ENCODE measurements around the gene ASH1L. TPM values are rescaled to one million over a fixed set of nuclear protein-coding genes. Genes with fewer than 3 reads are reported as not detected.

The ASH1L gene
- total RNA-seq, 1 donor from 2014 or later, result 39.5 TPM

- H3K36me3 Mint-ChIP-seq (ENCODE audit: low read depth), result peaks cover 22% of the 10 kb centered on the region
- no peaks in the 10 kb centered on the region for H3K27me3 Mint-ChIP-seq (ENCODE audit: low read depth)
- no peaks in the 10 kb centered on the region for H3K9me3 Mint-ChIP-seq
- H3K4me1 Mint-ChIP-seq (ENCODE audit: low read depth), result peaks cover 14% of the 10 kb centered on the region
- H3K27ac Mint-ChIP-seq, result no peak overlapping the region
- no peak for DNase-seq (ENCODE audit: low spot score)
- H3K4me3 Mint-ChIP-seq (ENCODE audit: low read depth), result no peak overlapping the region
- intact Hi-C loops (cut with micrococcal nuclease), result no loop called here
Observed at GRCh38 chr1:155326631-155327037, 236.0 kb downstream of the ASH1L start.

GRCh38 chr1:155326020-155326526 lies 236.5 kb downstream of the ASH1L start:
- Mint-ChIP-seq H3K9me3 (no peaks in the 10 kb centered on the region), H3K36me3 (ENCODE audit: low read depth) (peaks cover 17% of the 10 kb centered on the region), H3K4me3 (ENCODE audit: low read depth) (peak overlapping the region; percentile 68), H3K27ac (peak overlapping the region; percentile 37), H3K27me3 (ENCODE audit: low read depth) (no peaks in the 10 kb centered on the region), H3K4me1 (ENCODE audit: low read depth) (peaks cover 16% of the 10 kb centered on the region)
- no peak for DNase-seq (ENCODE audit: low spot score)
- intact Hi-C loops (cut with micrococcal nuclease), result no loop called here

GRCh38 chr1:155325603-155325893 lies 237.1 kb downstream of the ASH1L start:
- Mint-ChIP-seq H3K4me3 (ENCODE audit: low read depth) (peak overlapping the region; percentile 81), H3K9me3 (no peaks in the 10 kb centered on the region), H3K27me3 (ENCODE audit: low read depth) (no peaks in the 10 kb centered on the region), H3K4me1 (ENCODE audit: low read depth) (peaks cover 19% of the 10 kb centered on the region), H3K36me3 (ENCODE audit: low read depth) (peaks cover 16% of the 10 kb centered on the region), H3K27ac (no peak overlapping the region)
- intact Hi-C loops (cut with micrococcal nuclease), result no loop called here
- no peak for DNase-seq (ENCODE audit: low spot score)

- no peak for DNase-seq (ENCODE audit: low spot score)
- H3K36me3 Mint-ChIP-seq (ENCODE audit: low read depth), result peaks cover 18% of the 10 kb centered on the region
- H3K4me1 Mint-ChIP-seq (ENCODE audit: low read depth), result peaks cover 25% of the 10 kb centered on the region
- no peaks in the 10 kb centered on the region for H3K9me3 Mint-ChIP-seq
- H3K27ac Mint-ChIP-seq, result no peak overlapping the region
- intact Hi-C loops (cut with micrococcal nuclease), result loop anchor here (1.0 to 5.0 kb wide), 2 partner anchors 52 to 133 kb away; partner anchors contain the start of gene CLK2
- peak overlapping the region; percentile 81 for H3K4me3 Mint-ChIP-seq (ENCODE audit: low read depth)
- H3K27me3 Mint-ChIP-seq (ENCODE audit: low read depth), result no peaks in the 10 kb centered on the region
Observed at GRCh38 chr1:155324717-155325602, 237.6 kb downstream of the ASH1L start.

GRCh38 chr1:155324037-155324716 lies 238.4 kb downstream of the ASH1L start:
- H3K36me3 Mint-ChIP-seq (ENCODE audit: low read depth), result peaks cover 23% of the 10 kb centered on the region
- H3K4me1 Mint-ChIP-seq (ENCODE audit: low read depth), result peaks cover 29% of the 10 kb centered on the region
- DNase-seq (ENCODE audit: low spot score), result peak; percentile 89
- H3K9me3 Mint-ChIP-seq, result no peaks in the 10 kb centered on the region
- H3K4me3 Mint-ChIP-seq (ENCODE audit: low read depth), result peak overlapping the region; percentile 81
- intact Hi-C loops (cut with micrococcal nuclease), result loop anchor here (1.0 to 5.0 kb wide), 2 partner anchors 51 to 132 kb away; partner anchors contain the start of gene CLK2
- no peaks in the 10 kb centered on the region for H3K27me3 Mint-ChIP-seq (ENCODE audit: low read depth)
- H3K27ac Mint-ChIP-seq, result peak overlapping the region; percentile 79

- no peaks in the 10 kb centered on the region for H3K27me3 Mint-ChIP-seq (ENCODE audit: low read depth)
- peaks cover 28% of the 10 kb centered on the region for H3K36me3 Mint-ChIP-seq (ENCODE audit: low read depth)
- H3K9me3 Mint-ChIP-seq, result no peaks in the 10 kb centered on the region
- H3K4me1 Mint-ChIP-seq (ENCODE audit: low read depth), result peaks cover 34% of the 10 kb centered on the region
- intact Hi-C loops (cut with micrococcal nuclease), result loop anchor here (1.0 to 5.0 kb wide), 2 partner anchors 50 to 131 kb away; partner anchors contain the start of gene CLK2
- peak overlapping the region; percentile 79 for H3K27ac Mint-ChIP-seq
- peak; percentile 85 for DNase-seq (ENCODE audit: low spot score)
- H3K4me3 Mint-ChIP-seq (ENCODE audit: low read depth), result peak overlapping the region; percentile 81
Observed at GRCh38 chr1:155323729-155324036, 238.9 kb downstream of the ASH1L start.

- Mint-ChIP-seq H3K4me3 (ENCODE audit: low read depth) (peak overlapping the region; percentile 82), H3K27ac (peak overlapping the region; percentile 55), H3K36me3 (ENCODE audit: low read depth) (peaks cover 33% of the 10 kb centered on the region), H3K27me3 (ENCODE audit: low read depth) (no peaks in the 10 kb centered on the region), H3K4me1 (ENCODE audit: low read depth) (peaks cover 37% of the 10 kb centered on the region), H3K9me3 (no peaks in the 10 kb centered on the region)
- DNase-seq (ENCODE audit: low spot score), result peak; percentile 80
- intact Hi-C loops (cut with micrococcal nuclease), result loop anchor here (1.0 to 5.0 kb wide), 2 partner anchors 73 to 131 kb away; no protein-coding TSS in a partner anchor
Observed at GRCh38 chr1:155322953-155323728, 239.5 kb downstream of the ASH1L start.

GRCh38 chr1:155322571-155322952 lies 240.0 kb downstream of the ASH1L start:
- Mint-ChIP-seq H3K9me3 (no peaks in the 10 kb centered on the region), H3K27me3 (ENCODE audit: low read depth) (no peaks in the 10 kb centered on the region), H3K36me3 (ENCODE audit: low read depth) (peaks cover 39% of the 10 kb centered on the region), H3K4me1 (ENCODE audit: low read depth) (peaks cover 41% of the 10 kb centered on the region), H3K4me3 (ENCODE audit: low read depth) (peak overlapping the region; percentile 70), H3K27ac (no peak overlapping the region)
- intact Hi-C loops (cut with micrococcal nuclease), result loop anchor here (1.0 to 5.0 kb wide), 2 partner anchors 72 to 130 kb away; no protein-coding TSS in a partner anchor
- no peak for DNase-seq (ENCODE audit: low spot score)

GRCh38 chr1:155321639-155322503 lies 240.7 kb downstream of the ASH1L start:
- Mint-ChIP-seq H3K27ac (no peak overlapping the region), H3K27me3 (ENCODE audit: low read depth) (no peaks in the 10 kb centered on the region), H3K9me3 (no peaks in the 10 kb centered on the region), H3K4me3 (ENCODE audit: low read depth) (peak overlapping the region; percentile 70), H3K36me3 (ENCODE audit: low read depth) (peaks cover 44% of the 10 kb centered on the region), H3K4me1 (ENCODE audit: low read depth) (peaks cover 42% of the 10 kb centered on the region)
- DNase-seq (ENCODE audit: low spot score), result no peak
- intact Hi-C loops (cut with micrococcal nuclease), result loop anchor here (1.0 to 5.0 kb wide), 2 partner anchors 72 to 130 kb away; no protein-coding TSS in a partner anchor

GRCh38 chr1:155320661-155321617 lies 241.7 kb downstream of the ASH1L start, which contains the start of gene RUSC1:
TSS of gene RUSC1 (plus strand) at chr1:155320894. CDS start at chr1:155321774, 880 bp downstream.
- intact Hi-C loops (cut with micrococcal nuclease), result loop anchor here (1.0 to 5.0 kb wide), 3 partner anchors 12 to 129 kb away; partner anchors contain the start of gene HCN3
- Mint-ChIP-seq H3K4me1 (ENCODE audit: low read depth) (peaks cover 41% of the 10 kb centered on the region), H3K36me3 (ENCODE audit: low read depth) (peaks cover 47% of the 10 kb centered on the region), H3K4me3 (ENCODE audit: low read depth) (peak within 1 kb of the TSS; percentile 65), H3K9me3 (no peaks in the 10 kb centered on the region), H3K27ac (peak within 1 kb of the TSS; percentile 29), H3K27me3 (ENCODE audit: low read depth) (no peaks in the 10 kb centered on the region)
- DNase-seq (ENCODE audit: low spot score), result peak; percentile 76

- H3K27ac Mint-ChIP-seq, result peak overlapping the region; percentile 29
- H3K27me3 Mint-ChIP-seq (ENCODE audit: low read depth), result no peaks in the 10 kb centered on the region
- intact Hi-C loops (cut with micrococcal nuclease), result loop anchor here (1.0 to 5.0 kb wide), 3 partner anchors 11 to 128 kb away; partner anchors contain the start of gene HCN3
- peaks cover 49% of the 10 kb centered on the region for H3K36me3 Mint-ChIP-seq (ENCODE audit: low read depth)
- H3K4me1 Mint-ChIP-seq (ENCODE audit: low read depth), result peaks cover 38% of the 10 kb centered on the region
- H3K9me3 Mint-ChIP-seq, result no peaks in the 10 kb centered on the region
- DNase-seq (ENCODE audit: low spot score), result no peak
- H3K4me3 Mint-ChIP-seq (ENCODE audit: low read depth), result peak overlapping the region; percentile 65
Observed at GRCh38 chr1:155320252-155320651, 242.4 kb downstream of the ASH1L start.

Data from activated T-helper 2 cell treated with anti-CD3 and anti-CD28 coated beads, Interferon-gamma antibody, Interleukin-2, Interleukin-4, amounts not matched to agents 10 μg/mL and 5 μg/mL and 100 μg/mL, durations not matched to agents 14 hours and 24 hours and 36 hours (primary cell).